ENCODE measurements around the gene SLC16A4. TPM values are rescaled to one million over a fixed set of nuclear protein-coding genes. Genes with fewer than 3 reads are reported as not detected.
"Not testable (repeated sequence)": the region's sequence is repeated elsewhere in the genome, so short reads cannot be mapped to it uniquely, and the experiment has no call there.

The SLC16A4 gene
- total RNA-seq: 1 to 10 TPM; 4.7 to 8.9 TPM

GRCh38 chr1:110390692-110391245, at the start of gene SLC16A4:
SLC16A4 (minus strand) TSS chr1:110391026; CDS start chr1:110389323, 1,703 bp downstream.
- Histone ChIP-seq H3K9me3 (no peaks in the 10 kb centered on the region), H3K4me1 (no peaks in the 10 kb centered on the region), H3K36me3 (no peaks in the 10 kb centered on the region), H3K27ac (peak within 1 kb of the TSS; percentile 9 to 29), H3K27me3 (no peaks in the 10 kb centered on the region), H3K4me3 (peak within 1 kb of the TSS; percentile 24 to 30)
- DNase-seq (ENCODE audit: low spot score): no peak
- no peak for TF ChIP-seq CTCF (IDR thresholded peaks at IDR 0.05)

GRCh38 chr1:110439873-110440272, 49.0 kb upstream of the SLC16A4 start:
- not testable (repeated sequence) for H3K27me3 ChIP-seq; H3K36me3 ChIP-seq; H3K4me1 ChIP-seq; DNase-seq (ENCODE audit: low spot score); H3K4me3 ChIP-seq; H3K27ac ChIP-seq; H3K9me3 ChIP-seq

GRCh38 chr1:110438893-110439292, 48.1 kb upstream of the SLC16A4 start:
- Histone ChIP-seq H3K4me1 (peaks cover 0 to 12% of the 10 kb centered on the region in 2 donors), H3K36me3 (no peaks in the 10 kb centered on the region), H3K9me3 (no peaks in the 10 kb centered on the region), H3K27me3 (no peaks in the 10 kb centered on the region), H3K27ac (no peak overlapping the region), H3K4me3 (no peak overlapping the region)
- DNase-seq (ENCODE audit: low spot score): no peak
- TF ChIP-seq CTCF (IDR thresholded peaks at IDR 0.05): no peak

GRCh38 chr1:110437645-110438299, 46.9 kb upstream of the SLC16A4 start:
- DNase-seq (ENCODE audit: low spot score); H3K4me3 ChIP-seq; H3K27ac ChIP-seq; H3K27me3 ChIP-seq; H3K9me3 ChIP-seq; H3K36me3 ChIP-seq: not testable (repeated sequence)
- H3K4me1 ChIP-seq: peaks cover 0 to 16% of the 10 kb centered on the region in 2 donors

- DNase-seq (ENCODE audit: low spot score): no peak
- H3K9me3 ChIP-seq: no peaks in the 10 kb centered on the region
- no peaks in the 10 kb centered on the region for H3K27me3 ChIP-seq
- no peak for TF ChIP-seq CTCF (IDR thresholded peaks at IDR 0.05)
- H3K4me1 ChIP-seq: peaks cover 0 to 16% of the 10 kb centered on the region in 2 donors
- H3K36me3 ChIP-seq: no peaks in the 10 kb centered on the region
- H3K4me3 ChIP-seq: no peak overlapping the region
- H3K27ac ChIP-seq: no peak overlapping the region
Measured at GRCh38 chr1:110436635-110437034, 45.8 kb upstream of the SLC16A4 start.

GRCh38 chr1:110434946-110435345, 44.1 kb upstream of the SLC16A4 start:
- H3K9me3 ChIP-seq: no peaks in the 10 kb centered on the region
- peaks cover 0 to 10% of the 10 kb centered on the region in 2 donors for H3K4me1 ChIP-seq
- H3K36me3 ChIP-seq: no peaks in the 10 kb centered on the region
- no peaks in the 10 kb centered on the region for H3K27me3 ChIP-seq
- H3K27ac ChIP-seq: no peak overlapping the region
- DNase-seq (ENCODE audit: low spot score): no peak
- H3K4me3 ChIP-seq: no peak overlapping the region
- TF ChIP-seq CTCF (IDR thresholded peaks at IDR 0.05): no peak

- no peaks in the 10 kb centered on the region for H3K36me3 ChIP-seq
- DNase-seq (ENCODE audit: low spot score): peak; percentile 78
- H3K27me3 ChIP-seq: no peaks in the 10 kb centered on the region
- no peaks in the 10 kb centered on the region for H3K9me3 ChIP-seq
- H3K27ac ChIP-seq: no peak overlapping the region
- TF ChIP-seq CTCF (IDR thresholded peaks at IDR 0.05): no peak
- no peak overlapping the region for H3K4me3 ChIP-seq
- H3K4me1 ChIP-seq: peaks cover 0 to 10% of the 10 kb centered on the region in 2 donors
Measured at GRCh38 chr1:110433803-110434202, 43.0 kb upstream of the SLC16A4 start.
